K562 (cell line): Measurements from ENCODE around the gene MPG. TPM values are rescaled to one million over a fixed set of nuclear protein-coding genes. Genes with fewer than 3 reads are reported as not detected.

ENCODE experiments used
- ATAC-seq: fragments of 200-7000 bp; cut with Tn5 transposase; 3 replicates; pipeline ENCODE4 v1.9.1; 2020; ENCODE audit warnings: moderate library complexity
- BruUV-seq: library from RNA; stranded (reverse); fragments of 400-500 nt; replicated peaks from 2 replicates; lab custom pipeline; 2021; lab: Mats Ljungman, UMichigan
- CTCF ChIA-PET: fragments of 300-600 bp; formaldehyde crosslinking; extraction: SDS; loops from one replicate; lab custom pipeline; 2021; ENCODE audit warnings: low intra/inter-chr PET ratio; lab: Yijun Ruan, JAX
- POLR2A ChIA-PET: fragments of 300-600, 350-650 bp; sonication (Branson Sonifier 250); formaldehyde crosslinking; extraction: SDS; loops from one replicate; lab custom pipeline; 2021; ENCODE audit warnings: antibody characterized with exemption, inconsistent platforms; lab: Yijun Ruan, JAX
- DNase-seq, 4 experiments: peaks; one replicate each; pipeline versions ENCODE4 v3.0.0 to v3.0.0-alpha.2; 2011 to 2018; ENCODE audit warnings: low spot score in 3 of 4, mixed read lengths in 3 of 4; ENCODE audit errors: extremely low read depth in 1 of 4
- FAIRE-seq: peaks from 2 replicates; lab custom pipeline; 2011; peaks lifted over from hg19 to GRCh38; lab: Jason Lieb, UNC
- H2AFZ ChIP-seq: 2 replicates; pipeline ENCODE4 v1.6.0; 2011; ENCODE audit warnings: low read depth, low read length, control low read depth, inconsistent platforms
- H3K27ac ChIP-seq: fragments of 200-600 bp; 3 replicates; pipeline ENCODE4 v1.8.0; 2011; ENCODE audit warnings: low read depth, mild to moderate bottlenecking, control low read depth, inconsistent platforms, low read length, moderate library complexity, mixed read lengths; ENCODE audit errors: extremely low read depth
- H3K27me3 ChIP-seq, 2 experiments: fragments of 300-600 bp in 1 of 2; 2 replicates in 1 of 2; 3 replicates in 1 of 2; pipeline versions ENCODE4 v1.6.0 to v1.8.0; 2011; ENCODE audit warnings: inconsistent platforms in 2 of 2, low read length in 2 of 2, mild to moderate bottlenecking in 1 of 2, mixed read lengths in 1 of 2, moderate library complexity in 1 of 2; ENCODE audit not compliant: control insufficient read depth in 2 of 2, insufficient read depth in 2 of 2
- H3K36me3 ChIP-seq: fragments of 300-600 bp; 3 replicates; pipeline ENCODE4 v1.8.0; 2011; ENCODE audit warnings: mild to moderate bottlenecking, low read length, inconsistent platforms; ENCODE audit not compliant: control insufficient read depth, insufficient read depth
- H3K4me1 ChIP-seq, 2 experiments: fragments of 200-600 bp in 1 of 2; replicated peaks in 1 of 2; 2 replicates in 1 of 2; 3 replicates in 1 of 2; pipeline versions ENCODE4 v1.5.1 to v1.8.0; 2011; ENCODE audit warnings: inconsistent platforms in 2 of 2, low read length in 2 of 2, mild to moderate bottlenecking in 1 of 2, mixed read lengths in 1 of 2, moderate library complexity in 1 of 2; ENCODE audit not compliant: control insufficient read depth in 2 of 2, insufficient read depth in 2 of 2
- H3K4me2 ChIP-seq: 2 replicates; pipeline ENCODE4 v1.6.1; 2011; ENCODE audit warnings: low read length, control low read depth, inconsistent platforms, mixed read lengths; ENCODE audit not compliant: insufficient read depth
- H3K4me3 ChIP-seq: fragments of 200-600 bp; sonication (generic), shearing (Covaris generic); 2 replicates; pipeline ENCODE4 v1.5.1; 2016; ENCODE audit warnings: control low read depth, inconsistent platforms
- H3K79me2 ChIP-seq: fragments of 200-600 bp; 3 replicates; pipeline ENCODE4 v1.8.0; 2011; ENCODE audit warnings: low read length, inconsistent platforms; ENCODE audit not compliant: control insufficient read depth, insufficient read depth
- H3K9ac ChIP-seq, 2 experiments: 2 replicates each; pipeline versions ENCODE4 v1.6.0 to v1.6.1; 2011; ENCODE audit warnings: low read depth in 2 of 2, low read length in 2 of 2, control low read depth in 1 of 2, inconsistent platforms in 1 of 2, mild to moderate bottlenecking in 1 of 2, mixed read lengths in 1 of 2; ENCODE audit not compliant: insufficient read depth in 1 of 2
- H3K9me1 ChIP-seq: one replicate; pipeline ENCODE4 v1.6.0; 2011; ENCODE audit warnings: inconsistent platforms, mild to moderate bottlenecking, low read length, moderate library complexity; ENCODE audit not compliant: control insufficient read depth, insufficient read depth
- H3K9me3 ChIP-seq: replicated peaks from 2 replicates; pipeline ENCODE4 v1.5.1; 2011; ENCODE audit warnings: low read depth, low read length, inconsistent platforms; ENCODE audit not compliant: control insufficient read depth, insufficient read depth
- H4K20me1 ChIP-seq: replicated peaks from 2 replicates; pipeline ENCODE4 v1.6.1; 2011; ENCODE audit warnings: low read length, inconsistent platforms, mixed read lengths; ENCODE audit not compliant: control insufficient read depth, insufficient read depth
- BCLAF1 ChIP-seq, 2 experiments: fragments of 450-650 bp in 1 of 2; IDR thresholded peaks; 2 replicates each; pipeline ENCODE4 v1.6.1; 2011 to 2017; ENCODE audit warnings: low read depth in 2 of 2, antibody characterized with exemption in 1 of 2, borderline replicate concordance in 1 of 2, low read length in 1 of 2, mild to moderate bottlenecking in 1 of 2, mixed read lengths in 1 of 2; ENCODE audit not compliant: control insufficient read depth in 1 of 2
- CTBP1 ChIP-seq: fragments of 450-650 bp; IDR thresholded peaks from 2 replicates; pipeline ENCODE4 v1.6.1; 2016; ENCODE audit warnings: borderline replicate concordance
- FOXA3 ChIP-seq, 2 experiments: fragments of 450-650 bp in 1 of 2; sonication (generic) in 1 of 2; formaldehyde crosslinking; IDR thresholded peaks in 1 of 2; conservative IDR thresholded peaks in 1 of 2; 2 replicates each; pipeline versions ENCODE4 v1.4.0 to v1.8.0; 2020 to 2022; ENCODE audit warnings: mild to moderate bottlenecking in 2 of 2, missing genetic modification reagents in 1 of 2
- GABPA ChIP-seq: fragments of 200-800 bp; sonication (Bioruptor generic); conservative IDR thresholded peaks from 2 replicates; pipeline ENCODE4 v1.6.1; 2016; ENCODE audit warnings: low read depth, missing genetic modification characterization, missing compliant biosample characterization
- MAZ ChIP-seq, 2 experiments: fragments of 450-650 bp in 1 of 2; sonication (generic) in 1 of 2; formaldehyde crosslinking; IDR thresholded peaks in 1 of 2; conservative IDR thresholded peaks in 1 of 2; 2 replicates each; pipeline versions ENCODE4 v1.4.0 to v1.5.0; 2020; ENCODE audit warnings: mild to moderate bottlenecking in 1 of 2, missing genetic modification reagents in 1 of 2
- MTA2 ChIP-seq: fragments of 450-650 bp; IDR thresholded peaks from 2 replicates; pipeline ENCODE4 v1.6.1; 2016; ENCODE audit warnings: low read depth
- PHF20 ChIP-seq: fragments of 450-650 bp; IDR thresholded peaks from 2 replicates; pipeline ENCODE4 v1.6.1; 2018; ENCODE audit not compliant: partially characterized antibody
- RNF219 ChIP-seq: fragments of 250-450 bp; sonication (Bioruptor Pico); IDR thresholded peaks from 2 replicates; pipeline ENCODE4 v1.5.0; 2022; ENCODE audit warnings: mild to moderate bottlenecking
- SIRT6 ChIP-seq: IDR thresholded peaks from one replicate; pipeline ENCODE4 v1.6.1; 2012; ENCODE audit warnings: low read depth, mild to moderate bottlenecking, control low read depth, inconsistent platforms, low read length, moderate library complexity
- STAT6 ChIP-seq: sonication (generic); formaldehyde crosslinking; IDR thresholded peaks from 2 replicates; pipeline ENCODE4 v1.8.1; 2023; ENCODE audit warnings: mild to moderate bottlenecking, missing genetic modification reagents
- ZNF140 ChIP-seq: fragments of 250-450 bp; sonication (Bioruptor Pico); IDR thresholded peaks from 2 replicates; pipeline ENCODE4 v1.8.0; 2021; ENCODE audit warnings: moderate library complexity, mild to moderate bottlenecking, inconsistent platforms
- ZNF175 ChIP-seq: fragments of 200-800 bp; sonication (Bioruptor generic); IDR thresholded peaks from 2 replicates; pipeline ENCODE4 v1.6.1; 2016; ENCODE audit warnings: low read depth, mild to moderate bottlenecking, missing genetic modification characterization, missing compliant biosample characterization
- WGBS: fragments of 100-300 bp; shearing (Covaris generic); methylation state at CpG from one replicate; pipeline ENCODE4 v1.1.6; 2016; ENCODE audit warnings: low coverage, mixed read lengths; ENCODE audit not compliant: insufficient coverage; ENCODE audit errors: missing lambda C conversion rate; 5-methylcytosine and 5-hydroxymethylcytosine counted together
- in situ Hi-C: fragments of 300-500 bp; cut with MboI; formaldehyde crosslinking; loops from 4 replicates; pipeline ENCODE4 v1.15.0; 2018; ENCODE audit warnings: inconsistent platforms, mixed read lengths
- intact Hi-C: fragments of 100-400 bp; cut with micrococcal nuclease; formaldehyde crosslinking; loops from 2 replicates; pipeline ENCODE4 v1.14.2; 2022
- polyA plus RNA-seq, 8 experiments: library from polyadenylated mRNA; depleted of rRNA in 4 of 8; stranded (reverse) in 5 of 8; unstranded in 3 of 8; fragments of >200 nt; fragmentation: Nextera tagmentation in 2 of 8; fragmentation: Illumina TruSeq in 1 of 8; extraction: Ambion mirVana in 2 of 8; extraction: Trizol in 1 of 8; gene quantifications; 2 replicates each; pipeline versions ENCODE4 v1.2.1 to v1.2.3, GENCODE V29; 2011 to 2014; ENCODE audit warnings: inconsistent platforms in 1 of 8, missing spikeins in 1 of 8
- total RNA-seq, 7 experiments: library from RNA; depleted of rRNA in 6 of 7; stranded (reverse); fragments of >200 nt in 6 of 7; fragmentation: Illumina TruSeq in 2 of 7; extraction: Trizol in 2 of 7; gene quantifications; 2 replicates each; pipeline versions ENCODE4 v1.2.1 to v1.2.3, GENCODE V29; 2011 to 2021; ENCODE audit warnings: low replicate concordance in 1 of 7

The MPG gene
- total and polyA plus RNA-seq, 9 of the 15 experiments (the other 6 are each of a cell fraction or from before 2014, with no cell fraction given): 0.42 to 226 (median 36.2) TPM

GRCh38 chr16:67183-67791, 10.7 kb upstream of the MPG start:
- FAIRE-seq: no peak
- TF ChIP-seq ZNF175 (CRISPR knock-in tag) (no peak), MAZ (CRISPR knock-in tag; conservative IDR thresholded peaks at IDR 0.05 in 1 of 2, IDR thresholded peaks at IDR 0.05 in 1 of 2) (no peak), SIRT6 (no peak), PHF20 (no peak), RNF219 (no peak), STAT6 (no peak), MTA2 (no peak), CTBP1 (no peak), FOXA3 (CRISPR knock-in tag; conservative IDR thresholded peaks at IDR 0.05 in 1 of 2, IDR thresholded peaks at IDR 0.05 in 1 of 2) (no peak), GABPA (no peak), BCLAF1 (IDR thresholded peaks at IDR 0.05; ENCODE audit: borderline replicate concordance in 1 of 2, control insufficient read depth in 1 of 2, low read depth in 2 of 2, low read length in 1 of 2) (no peak), ZNF140 (CRISPR knock-in tag) (no peak)

More at GRCh38 chr16:67183-67791, 10.7 kb upstream of the MPG start:
- H3K27me3 ChIP-seq: no peaks in the 10 kb centered on the region
- H3K9me3 ChIP-seq: no peaks in the 10 kb centered on the region
- H3K4me2 ChIP-seq: no peak overlapping the region
- no peaks in the 10 kb centered on the region for H3K36me3 ChIP-seq
- no peak overlapping the region for H3K4me3 ChIP-seq
- in situ Hi-C loops (no loop called here), intact Hi-C loops (no loop called here)
- no peaks in the 10 kb centered on the region for H3K79me2 ChIP-seq
- no TSS peak for BruUV-seq
- CTCF ChIA-PET: interaction anchor here (3.4 to 7.3 kb wide), 2 partner anchors 30 to 114 kb away, joined by 41 to 125 read pairs; partner anchors contain the start of gene HBQ1
- no peak overlapping the region for H3K27ac ChIP-seq
- H3K4me1 ChIP-seq: peaks cover 0 to 63% of the 10 kb centered on the region in 2 experiments; a peak in 3 of 5 replicates
- 65% methylated on average over 10 of the region's 10 CpGs for WGBS
- H3K9me1 ChIP-seq: no peaks in the 10 kb centered on the region
- peaks cover 10% of the 10 kb centered on the region for H4K20me1 ChIP-seq
- ATAC-seq (no peak), DNase-seq (no peak)
- POLR2A ChIA-PET: interaction anchor here (0.7 to 1.7 kb wide), 3 partner anchors 10 to 583 kb away, joined by 3 to 4 read pairs (median 3); no protein-coding TSS in a partner anchor
- H2AFZ ChIP-seq: no peak overlapping the region
- peak overlapping the region in 1 of 2 experiments; percentile 67; a peak in 2 of 4 replicates for H3K9ac ChIP-seq
